ENCODE data around the gene RASGRF1. TPM values are rescaled to one million over a fixed set of nuclear protein-coding genes. Genes with fewer than 3 reads are reported as not detected.
"Not testable (repeated sequence)": the region's sequence is repeated elsewhere in the genome, so short reads cannot be mapped to it uniquely, and the experiment has no call there.

RASGRF1 gene
- total RNA-seq, 1 donor from 2014 or later: 2.8 TPM

DNA sequence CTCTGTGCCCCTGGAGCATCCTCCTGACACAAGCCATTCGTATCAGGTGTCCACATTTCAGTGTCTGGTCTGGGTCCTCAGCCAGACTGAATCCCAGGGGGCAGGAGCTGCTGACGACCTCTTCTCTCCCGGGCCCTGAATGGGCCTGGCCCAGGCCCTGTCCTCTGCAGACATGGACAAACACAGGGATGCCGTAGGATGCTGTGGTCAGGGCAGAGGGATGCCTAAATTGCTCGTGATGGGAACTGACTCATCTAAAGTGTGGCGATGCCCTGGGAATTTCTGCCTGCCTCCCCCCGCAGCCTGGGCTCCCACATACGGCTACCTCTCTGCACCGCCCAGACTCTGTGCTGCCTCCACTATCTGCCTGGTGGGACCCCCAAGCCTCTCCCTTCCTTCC is 87.3 kb downstream of the RASGRF1 start:
- no peak for DNase-seq

- no peak for DNase-seq
Observed at GRCh38 chr15:79002581-79002980, 88.0 kb downstream of the RASGRF1 start.

- DNase-seq: no peak
Observed at GRCh38 chr15:78999636-79000035, 90.9 kb downstream of the RASGRF1 start.

DNA sequence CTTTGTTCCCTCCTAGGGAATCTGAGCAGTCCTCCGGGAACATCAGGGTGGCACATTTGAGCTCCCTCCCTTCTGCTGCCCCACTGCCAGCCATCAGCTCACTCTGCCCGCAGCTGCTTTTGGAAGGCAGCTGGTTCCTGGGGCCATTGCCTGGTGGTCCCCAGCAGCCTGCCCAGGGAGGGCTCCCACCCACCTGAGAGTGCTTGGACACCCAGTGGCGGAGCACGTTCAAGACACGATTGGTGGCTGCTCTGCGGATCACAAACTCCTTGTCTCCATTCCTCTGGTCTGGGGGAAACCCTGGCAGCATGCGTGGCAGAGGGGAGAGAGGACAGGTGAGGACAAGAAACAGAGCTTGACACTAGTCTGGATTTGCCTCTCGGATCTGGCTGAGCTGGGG is 92.1 kb downstream of the RASGRF1 start:
- no peak for DNase-seq

DNA sequence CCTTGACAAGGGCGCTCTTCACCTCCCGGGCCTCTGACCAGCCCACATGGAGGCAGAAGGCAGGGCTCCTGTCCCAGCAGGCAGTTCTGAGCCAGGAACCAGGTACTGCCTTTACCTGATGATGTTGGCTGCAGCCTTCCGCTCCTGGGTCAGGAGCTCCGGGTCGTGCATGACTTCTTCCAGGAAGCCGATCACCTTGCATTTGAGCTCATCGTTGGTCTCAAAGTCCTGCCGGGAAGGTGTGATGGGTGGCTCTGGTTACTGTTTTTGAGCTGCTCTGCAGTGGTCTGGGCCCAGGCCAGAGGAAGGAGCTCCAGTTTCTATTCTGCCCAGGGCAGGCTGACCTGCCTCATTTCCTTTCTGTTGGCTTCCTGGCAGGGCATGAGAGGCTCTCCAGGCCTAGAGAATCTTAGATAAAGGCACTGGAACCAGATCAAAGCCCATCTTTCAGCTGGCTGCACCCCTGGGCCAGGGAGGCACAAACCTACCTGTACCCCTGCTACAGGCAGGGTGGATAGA is 92.5 kb downstream of the RASGRF1 start:
- no peak for DNase-seq

DNA sequence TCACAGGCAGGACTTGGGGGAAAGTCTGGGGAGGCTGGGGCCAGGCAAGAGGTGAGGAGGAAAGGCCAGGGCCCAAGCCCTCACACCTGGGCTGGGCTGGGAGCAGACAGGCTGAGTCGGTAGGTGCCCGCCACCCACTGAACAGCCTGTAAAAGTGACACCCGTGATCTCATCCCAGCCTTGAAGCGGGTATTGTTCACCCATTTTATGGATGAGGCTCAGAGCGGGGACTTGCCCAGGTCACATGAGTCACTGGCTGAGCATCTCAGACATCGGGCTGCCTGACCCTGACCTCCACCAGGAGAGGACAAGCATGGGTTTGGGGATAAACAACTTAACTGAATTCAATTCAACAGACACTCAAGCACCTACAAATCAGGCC is 93.7 kb downstream of the RASGRF1 start:
- DNase-seq: no peak

GRCh38 chr15:78995921-78996893 is 94.4 kb downstream of the RASGRF1 start:
- DNase-seq: no peak

DNA sequence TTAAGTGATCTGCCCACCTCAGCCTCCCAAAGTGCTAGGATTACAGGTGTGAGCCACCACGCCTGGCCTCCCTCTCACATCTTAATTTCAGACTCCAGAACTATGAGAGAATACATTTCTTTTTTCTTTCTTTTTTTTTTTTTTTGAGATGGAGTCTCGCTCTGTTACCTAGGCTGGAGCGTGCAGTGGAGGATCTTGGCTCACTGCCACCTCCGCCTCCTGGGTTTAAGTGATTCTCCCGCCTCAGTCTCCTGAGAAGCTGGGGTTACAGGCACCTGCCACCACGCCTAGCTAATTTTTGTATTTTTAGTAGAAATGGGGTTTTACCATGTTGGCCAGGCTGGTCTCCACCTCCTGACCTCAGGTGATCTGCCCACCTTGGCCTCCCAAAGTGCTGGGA is 95.4 kb downstream of the RASGRF1 start:
- not testable (repeated sequence) for DNase-seq

DNA sequence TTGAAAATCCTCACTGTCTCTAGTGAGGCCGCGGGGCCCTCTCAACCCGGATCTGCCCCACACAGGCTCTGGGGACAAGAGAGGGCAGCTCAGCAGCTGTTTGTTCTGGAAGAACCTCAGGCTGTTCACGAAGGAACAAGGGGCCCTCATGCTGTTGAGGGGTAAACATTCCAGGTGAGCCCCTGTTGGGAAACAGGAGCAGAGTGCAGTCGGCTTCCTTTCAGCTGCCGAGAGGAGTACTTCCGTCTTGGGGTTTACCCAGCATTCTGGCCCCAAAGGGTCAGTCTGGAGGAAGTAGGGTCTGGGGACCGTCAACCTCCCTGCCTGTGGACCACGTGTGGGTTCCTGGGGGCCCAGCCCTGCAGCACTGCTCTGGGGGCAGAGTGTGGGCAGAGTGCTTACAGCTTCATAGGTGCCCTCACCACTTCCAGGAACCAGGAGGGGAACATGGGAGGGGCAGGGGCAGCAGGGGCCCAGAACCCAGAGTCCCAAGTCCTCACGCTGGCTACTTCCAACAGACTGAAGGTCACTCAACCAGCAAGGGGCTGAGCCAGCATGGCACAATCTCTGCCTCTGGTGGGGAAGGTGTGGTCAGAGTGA is 96.5 kb downstream of the RASGRF1 start:
- no peak for DNase-seq

DNA sequence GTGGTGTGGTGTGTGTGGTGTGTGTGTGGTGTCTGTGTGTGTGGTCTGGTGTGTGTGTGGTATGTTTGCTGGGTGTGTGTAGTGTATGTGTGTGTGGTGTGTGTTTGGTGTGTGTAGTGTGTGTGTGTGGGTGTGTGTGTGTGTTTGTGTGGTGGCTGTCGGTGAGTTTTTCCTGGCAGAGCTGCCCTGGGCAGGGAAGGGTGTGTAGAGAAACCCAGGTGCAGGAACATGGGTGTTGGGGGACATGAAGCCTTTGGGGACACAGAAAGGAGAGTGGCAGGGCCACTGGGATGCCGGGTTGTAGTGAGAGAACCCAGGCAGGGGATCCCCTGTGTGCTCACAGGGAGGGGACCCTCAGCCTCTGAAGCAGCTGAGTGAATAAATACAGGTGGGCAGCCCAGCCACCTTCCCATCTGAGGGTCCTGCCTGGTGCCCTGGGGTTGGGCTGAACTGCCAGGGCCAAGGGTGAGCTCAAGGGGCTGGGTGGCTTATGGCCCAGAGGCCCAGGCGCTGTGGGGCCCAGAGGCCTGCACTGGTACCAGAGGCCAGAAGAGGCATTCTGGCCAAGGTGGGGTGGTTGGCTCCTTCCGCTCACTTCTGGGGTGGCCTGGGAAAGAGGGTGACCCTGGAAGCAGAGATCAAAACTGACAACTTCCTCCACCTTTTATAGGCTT is 97.2 kb downstream of the RASGRF1 start:
- DNase-seq: no peak

- DNase-seq: no peak
Observed at GRCh38 chr15:78992416-78993256, 97.9 kb downstream of the RASGRF1 start.

GRCh38 chr15:78991879-78992278 is 98.7 kb downstream of the RASGRF1 start:
- DNase-seq: no peak

DNA sequence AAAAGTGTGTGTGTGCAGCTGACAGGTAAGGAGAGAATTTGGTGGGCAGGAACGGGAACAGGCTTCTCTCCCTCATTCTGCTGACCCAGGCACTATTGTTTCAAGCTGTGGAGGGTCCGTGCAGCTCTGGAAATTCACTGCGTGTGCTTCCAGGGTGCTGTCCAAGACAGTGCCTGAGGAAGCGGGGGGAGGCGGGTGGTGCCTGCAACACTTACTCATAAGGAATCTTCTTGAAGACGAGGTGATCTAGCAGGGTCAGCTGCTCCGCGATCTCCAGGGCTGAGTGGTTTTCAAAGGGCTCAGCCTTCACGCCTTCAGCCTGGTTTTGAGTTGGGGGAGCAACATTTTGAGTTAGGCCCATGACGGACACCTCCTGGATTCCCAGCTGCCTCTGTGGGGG is 99.1 kb downstream of the RASGRF1 start:
- no peak for DNase-seq

GRCh38 chr15:78990278-78990677 is 100.3 kb downstream of the RASGRF1 start:
- DNase-seq: no peak

DNA sequence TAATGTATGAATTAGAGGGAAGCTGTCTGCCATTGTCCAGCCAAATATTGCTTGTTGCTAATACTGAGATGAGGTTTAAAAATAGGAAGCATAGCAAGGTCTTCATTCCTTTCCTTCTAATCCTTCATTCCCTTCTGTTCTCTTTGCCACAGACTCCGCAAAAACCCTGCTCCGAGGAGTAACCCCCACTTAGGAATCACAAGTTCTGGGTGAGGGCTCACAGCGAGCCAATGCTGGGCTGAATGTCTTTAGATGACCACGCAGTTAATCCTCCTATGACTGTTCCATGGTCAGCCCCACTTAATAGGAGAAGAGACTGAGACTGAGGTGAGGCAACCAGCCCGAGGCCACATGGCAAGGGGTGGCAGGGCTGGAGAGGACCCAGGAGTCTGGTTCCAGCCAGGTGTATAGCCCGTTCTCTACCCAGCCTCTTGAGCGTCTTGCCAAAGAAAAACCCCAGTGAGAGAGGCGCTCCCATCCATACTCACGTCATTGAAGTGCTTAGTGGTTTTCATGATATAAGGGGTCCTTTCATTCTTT is 100.8 kb downstream of the RASGRF1 start:
- DNase-seq: no peak

- DNase-seq: no peak
Observed at GRCh38 chr15:78988361-78988911, 102.1 kb downstream of the RASGRF1 start.

DNA sequence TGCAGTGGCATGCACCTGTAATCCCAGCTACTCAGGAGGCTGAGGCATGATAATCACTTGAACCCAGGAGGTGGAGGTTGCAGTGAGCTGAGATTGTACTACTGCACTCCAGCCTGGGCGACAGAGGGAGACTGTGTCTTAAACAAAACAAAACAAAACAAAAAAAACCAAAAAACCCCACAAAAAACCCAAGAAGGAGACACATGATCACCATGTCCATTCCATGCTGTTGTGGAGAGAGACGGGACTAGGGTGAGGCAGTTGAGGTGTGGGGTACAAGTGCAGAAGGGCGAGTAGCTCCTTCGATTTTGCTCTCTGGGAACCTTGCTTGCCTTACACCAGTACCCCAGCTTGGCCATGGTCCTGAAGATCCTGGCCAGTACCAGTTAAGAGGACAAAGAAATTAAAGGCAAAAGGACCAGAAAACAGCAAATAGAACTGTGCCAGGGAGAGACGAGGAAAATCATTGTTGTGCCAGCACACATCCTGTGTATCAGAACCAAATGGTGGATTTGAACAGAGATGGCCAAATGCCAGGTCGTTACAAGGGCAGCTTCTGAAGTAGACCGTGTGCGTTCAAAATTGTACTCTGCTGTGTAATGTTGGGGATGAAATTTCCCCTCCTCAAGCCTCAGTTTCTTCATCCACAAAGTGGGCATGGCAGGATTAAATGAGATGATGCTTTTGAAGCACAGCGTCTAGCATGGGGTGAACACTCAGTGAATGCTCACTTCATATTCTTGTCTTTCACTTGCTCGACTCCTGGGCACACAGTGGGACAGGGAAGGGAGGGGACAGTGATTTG is 102.8 kb downstream of the RASGRF1 start:
- no peak for DNase-seq

- DNase-seq: no peak
Observed at GRCh38 chr15:78985859-78986475, 104.6 kb downstream of the RASGRF1 start.

DNA sequence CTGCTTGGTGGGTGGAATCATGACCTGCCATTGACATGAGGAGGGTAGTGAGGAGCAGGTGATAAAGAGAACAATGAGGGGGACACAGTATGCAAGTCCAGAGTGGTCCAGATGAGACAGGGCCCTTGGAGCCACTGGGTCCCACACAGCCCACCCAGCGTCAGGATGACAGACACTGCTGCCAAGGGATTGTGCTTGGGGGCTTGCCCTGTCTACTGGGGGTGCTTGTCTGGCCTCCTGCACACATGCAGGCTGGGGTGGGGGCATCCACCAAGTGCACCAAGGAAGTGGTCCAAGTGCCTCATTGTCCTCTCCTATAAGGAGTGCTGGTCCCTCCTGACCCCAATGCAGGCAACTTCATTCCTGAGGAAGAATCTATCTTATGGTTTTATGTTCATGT is 106.5 kb downstream of the RASGRF1 start:
- DNase-seq: no peak

Measured in occipital lobe (tissue), 2 donors.